ENCODE data around the gene NANP.

GRCh38 chr20:25654487-25654886, 30.7 kb upstream of the NANP start:
- TF ChIP-seq POLR2A (IDR thresholded peaks at IDR 0.05) (no peak), EP300 (IDR thresholded peaks at IDR 0.05) (no peak)

All from suprapubic skin (tissue), 2 donors.